Neural cell (in vitro differentiated cells): ENCODE results near the gene ZNF697. TPM values are rescaled to one million over a fixed set of nuclear protein-coding genes. Genes with fewer than 3 reads are reported as not detected.

Experiments used
- H2AFZ ChIP-seq: fragments of 200-600, 300-800 bp; sonication (generic), shearing (Covaris generic); 2 replicates; pipeline ENCODE4 v1.6.0; 2014; ENCODE audit warnings: low read depth, mild to moderate bottlenecking, antibody characterized with exemption, low read length, moderate library complexity
- H3F3A ChIP-seq: fragments of 200-600 bp; shearing (Covaris generic); 2 replicates; pipeline ENCODE4 v1.6.1; 2016; ENCODE audit warnings: mild to moderate bottlenecking, moderate library complexity, mixed read lengths, antibody characterized with exemption, low read length; ENCODE audit not compliant: insufficient read depth, poor library complexity, severe bottlenecking
- H3K27ac ChIP-seq: fragments of 200-600, 300-800 bp; sonication (generic), shearing (Covaris generic); 2 replicates; pipeline ENCODE4 v1.5.1; 2014; ENCODE audit warnings: mild to moderate bottlenecking, low read length, moderate library complexity
- H3K27me3 ChIP-seq: fragments of 300-800, 200-600 bp; sonication (generic), shearing (Covaris generic); 2 replicates; pipeline ENCODE4 v1.6.0; 2014; ENCODE audit warnings: mild to moderate bottlenecking, low read depth, low read length, moderate library complexity; ENCODE audit not compliant: insufficient read depth
- H3K36me3 ChIP-seq: fragments of 300-800, 200-600 bp; sonication (generic), shearing (Covaris generic); 2 replicates; pipeline ENCODE4 v1.5.1; 2014; ENCODE audit warnings: mild to moderate bottlenecking, antibody characterized with exemption, low read length, moderate library complexity; ENCODE audit not compliant: insufficient read depth
- H3K4me2 ChIP-seq: fragments of 300-800, 200-600 bp; sonication (generic), shearing (Covaris generic); 2 replicates; pipeline ENCODE4 v1.6.0; 2014; ENCODE audit warnings: mild to moderate bottlenecking, low read length
- H3K4me3 ChIP-seq: fragments of 300-800, 200-600 bp; sonication (generic), shearing (Covaris generic); 2 replicates; pipeline ENCODE4 v1.5.1; 2014; ENCODE audit warnings: mild to moderate bottlenecking, low read length, moderate library complexity
- H3K79me2 ChIP-seq: fragments of 200-600 bp; shearing (Covaris generic); replicated peaks from 2 replicates; pipeline ENCODE4 v1.6.0; 2014; ENCODE audit warnings: mild to moderate bottlenecking, low read length, moderate library complexity; ENCODE audit not compliant: insufficient read depth
- H3K9ac ChIP-seq: fragments of 300-800, 200-600 bp; sonication (generic), shearing (Covaris generic); 2 replicates; pipeline ENCODE4 v1.6.1; 2016; ENCODE audit warnings: mild to moderate bottlenecking, low read length, mixed read lengths
- H3K9me2 ChIP-seq: fragments of 200-600 bp; shearing (Covaris generic); 2 replicates; pipeline ENCODE4 v1.6.1; 2016; ENCODE audit warnings: mild to moderate bottlenecking, low read length, mixed read lengths; ENCODE audit not compliant: insufficient read depth
- H3K9me3 ChIP-seq: fragments of 200-600, 300-800 bp; sonication (generic), shearing (Covaris generic); 2 replicates; pipeline ENCODE4 v1.6.1; 2016; ENCODE audit warnings: mild to moderate bottlenecking, mixed run types, low read length, moderate library complexity, mixed read lengths
- H4K20me1 ChIP-seq: fragments of 200-600 bp; shearing (Covaris generic); 2 replicates; pipeline ENCODE4 v1.6.1; 2016; ENCODE audit warnings: mild to moderate bottlenecking, mixed run types; ENCODE audit not compliant: insufficient read depth
- CTCF ChIP-seq: fragments of 450-650 bp; IDR thresholded peaks from 2 replicates; pipeline ENCODE4 v1.5.1; 2014; ENCODE audit warnings: antibody characterized with exemption, mild to moderate bottlenecking, moderate library complexity; ENCODE audit not compliant: poor library complexity, severe bottlenecking
- EP300 ChIP-seq: fragments of 450-650 bp; conservative IDR thresholded peaks from 2 replicates; pipeline ENCODE4 v1.6.1; 2014; ENCODE audit warnings: antibody characterized with exemption, mild to moderate bottlenecking, moderate library complexity; ENCODE audit not compliant: poor library complexity, severe bottlenecking
- EZH2 ChIP-seq: fragments of 200-600, 300-800 bp; shearing (Covaris generic), sonication (generic); IDR thresholded peaks from 2 replicates; pipeline ENCODE4 v1.6.1; 2014; ENCODE audit warnings: antibody characterized with exemption, low read length, borderline replicate concordance, mild to moderate bottlenecking; ENCODE audit not compliant: insufficient read depth, poor library complexity, severe bottlenecking
- MXI1 ChIP-seq: fragments of 450-650 bp; conservative IDR thresholded peaks from 2 replicates; pipeline ENCODE4 v1.6.1; 2014; ENCODE audit warnings: antibody characterized with exemption, mild to moderate bottlenecking; ENCODE audit not compliant: poor library complexity, severe bottlenecking
- POLR2AphosphoS5 ChIP-seq: IDR thresholded peaks from 2 replicates; pipeline ENCODE4 v1.6.1; 2012
- RAD21 ChIP-seq: fragments of 450-650 bp; conservative IDR thresholded peaks from 2 replicates; pipeline ENCODE4 v1.6.1; 2014; ENCODE audit warnings: antibody characterized with exemption, mild to moderate bottlenecking, moderate library complexity
- SMC3 ChIP-seq: fragments of 450-650 bp; conservative IDR thresholded peaks from 2 replicates; pipeline ENCODE4 v1.6.1; 2014; ENCODE audit warnings: antibody characterized with exemption, mild to moderate bottlenecking, moderate library complexity; ENCODE audit not compliant: poor library complexity
- TAF1 ChIP-seq: IDR thresholded peaks from 2 replicates; pipeline ENCODE4 v1.6.1; 2012; ENCODE audit warnings: low read depth
- polyA plus RNA-seq: library from polyadenylated mRNA; depleted of rRNA; stranded (reverse); fragments of >200 nt; gene quantifications from 2 replicates; pipeline ENCODE4 v1.2.3, GENCODE V29; 2014
- TF ChIP-seq, protein P1 (sequence below): IDR thresholded peaks from 2 replicates; pipeline ENCODE4 v1.6.1; 2012; ENCODE audit warnings: borderline replicate concordance

ZNF697 gene
- polyA plus RNA-seq, 1 donor from 2014 or later, result 61.8 TPM

GRCh38 chr1:119652587-119652986 lies 4.5 kb upstream of the ZNF697 start:
- no peaks in the 10 kb centered on the region for H3K36me3 ChIP-seq
- H3K9me2 ChIP-seq, result no peaks in the 10 kb centered on the region
- no peaks in the 10 kb centered on the region for H3F3A ChIP-seq
- H3K9me3 ChIP-seq, result no peaks in the 10 kb centered on the region
- H3K4me3 ChIP-seq, result no peak overlapping the region
- no peak overlapping the region for H3K9ac ChIP-seq
- no peak overlapping the region for H3K4me2 ChIP-seq
- no peaks in the 10 kb centered on the region for H3K79me2 ChIP-seq
- no peaks in the 10 kb centered on the region for H3K27me3 ChIP-seq
- no peak overlapping the region for H2AFZ ChIP-seq
- no peak overlapping the region for H3K27ac ChIP-seq
- TF ChIP-seq EZH2, result no peak
- TF ChIP-seq RAD21, result no peak
- TF ChIP-seq POLR2AphosphoS5, result no peak
- no peak for TF ChIP-seq MXI1
- TF ChIP-seq, protein P1, sequence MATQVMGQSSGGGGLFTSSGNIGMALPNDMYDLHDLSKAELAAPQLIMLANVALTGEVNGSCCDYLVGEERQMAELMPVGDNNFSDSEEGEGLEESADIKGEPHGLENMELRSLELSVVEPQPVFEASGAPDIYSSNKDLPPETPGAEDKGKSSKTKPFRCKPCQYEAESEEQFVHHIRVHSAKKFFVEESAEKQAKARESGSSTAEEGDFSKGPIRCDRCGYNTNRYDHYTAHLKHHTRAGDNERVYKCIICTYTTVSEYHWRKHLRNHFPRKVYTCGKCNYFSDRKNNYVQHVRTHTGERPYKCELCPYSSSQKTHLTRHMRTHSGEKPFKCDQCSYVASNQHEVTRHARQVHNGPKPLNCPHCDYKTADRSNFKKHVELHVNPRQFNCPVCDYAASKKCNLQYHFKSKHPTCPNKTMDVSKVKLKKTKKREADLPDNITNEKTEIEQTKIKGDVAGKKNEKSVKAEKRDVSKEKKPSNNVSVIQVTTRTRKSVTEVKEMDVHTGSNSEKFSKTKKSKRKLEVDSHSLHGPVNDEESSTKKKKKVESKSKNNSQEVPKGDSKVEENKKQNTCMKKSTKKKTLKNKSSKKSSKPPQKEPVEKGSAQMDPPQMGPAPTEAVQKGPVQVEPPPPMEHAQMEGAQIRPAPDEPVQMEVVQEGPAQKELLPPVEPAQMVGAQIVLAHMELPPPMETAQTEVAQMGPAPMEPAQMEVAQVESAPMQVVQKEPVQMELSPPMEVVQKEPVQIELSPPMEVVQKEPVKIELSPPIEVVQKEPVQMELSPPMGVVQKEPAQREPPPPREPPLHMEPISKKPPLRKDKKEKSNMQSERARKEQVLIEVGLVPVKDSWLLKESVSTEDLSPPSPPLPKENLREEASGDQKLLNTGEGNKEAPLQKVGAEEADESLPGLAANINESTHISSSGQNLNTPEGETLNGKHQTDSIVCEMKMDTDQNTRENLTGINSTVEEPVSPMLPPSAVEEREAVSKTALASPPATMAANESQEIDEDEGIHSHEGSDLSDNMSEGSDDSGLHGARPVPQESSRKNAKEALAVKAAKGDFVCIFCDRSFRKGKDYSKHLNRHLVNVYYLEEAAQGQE, result no peak
- no peak for TF ChIP-seq EP300
- TF ChIP-seq CTCF, result no peak
- TF ChIP-seq SMC3, result no peak
- no peak for TF ChIP-seq TAF1
- H4K20me1 ChIP-seq, result no peaks in the 10 kb centered on the region

DNA sequence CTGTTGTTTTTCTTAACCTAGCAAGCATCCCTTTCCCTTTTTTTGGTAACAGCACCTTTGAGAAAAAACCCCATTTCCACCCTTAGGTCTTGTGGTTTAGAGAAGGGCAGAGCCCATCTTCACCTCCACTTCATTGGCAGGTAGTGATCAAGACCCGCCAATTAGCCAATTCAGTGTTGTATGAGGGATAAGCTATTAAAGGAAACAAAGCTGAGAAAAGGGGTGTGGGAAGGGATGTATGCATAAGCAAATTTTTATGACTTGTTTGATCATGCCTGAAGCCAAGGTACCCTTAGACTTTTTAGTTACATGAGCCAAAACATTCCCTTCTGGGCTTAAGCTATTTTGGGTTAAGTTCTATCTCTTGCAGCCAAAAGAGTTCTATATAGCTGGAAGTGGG lies 3.6 kb upstream of the ZNF697 start:
- Histone ChIP-seq H3K9me2 (no peaks in the 10 kb centered on the region), H3K36me3 (no peaks in the 10 kb centered on the region), H3K9ac (no peak overlapping the region), H3F3A (no peaks in the 10 kb centered on the region), H3K4me3 (no peak overlapping the region), H2AFZ (no peak overlapping the region), H3K27me3 (no peaks in the 10 kb centered on the region), H3K4me2 (no peak overlapping the region), H3K79me2 (peaks cover 2% of the 10 kb centered on the region), H3K9me3 (no peaks in the 10 kb centered on the region), H4K20me1 (no peaks in the 10 kb centered on the region), H3K27ac (no peak overlapping the region)
- TF ChIP-seq, protein P1, result no peak
- TF ChIP-seq EZH2 (no peak), EP300 (no peak), TAF1 (no peak), CTCF (no peak), RAD21 (no peak), POLR2AphosphoS5 (no peak), SMC3 (no peak), MXI1 (no peak)
